Measurements from ENCODE around the gene HACD4. TPM values are rescaled to one million over a fixed set of nuclear protein-coding genes. Genes with fewer than 3 reads are reported as not detected.

The HACD4 gene
- total RNA-seq, 4 donors from 2014 or later, result 1.2 to 8.3 (median 2.0) TPM

GRCh38 chr9:21042466-21042865 is 11.0 kb upstream of the HACD4 start:
- Histone ChIP-seq H3K27me3 (no peaks in the 10 kb centered on the region), H3K27ac (no peak overlapping the region), H3K4me3 (no peak overlapping the region), H3K4me1 (no peaks in the 10 kb centered on the region), H3K9me3 (no peaks in the 10 kb centered on the region), H3K36me3 (no peaks in the 10 kb centered on the region)
- TF ChIP-seq POLR2A (IDR thresholded peaks at IDR 0.05) (no peak), CTCF (IDR thresholded peaks at IDR 0.05) (no peak)
- no peak for DNase-seq

- H3K27me3 ChIP-seq, result no peaks in the 10 kb centered on the region
- no peak overlapping the region for H3K27ac ChIP-seq
- no peak for DNase-seq
- no peak overlapping the region for H3K4me3 ChIP-seq
- no peaks in the 10 kb centered on the region for H3K9me3 ChIP-seq
- H3K36me3 ChIP-seq, result no peaks in the 10 kb centered on the region
- no peaks in the 10 kb centered on the region for H3K4me1 ChIP-seq
- no peak for TF ChIP-seq CTCF (IDR thresholded peaks at IDR 0.05)
- no peak for TF ChIP-seq POLR2A (IDR thresholded peaks at IDR 0.05)
Observed at GRCh38 chr9:21039302-21039701, 7.9 kb upstream of the HACD4 start.

- H3K4me3 ChIP-seq, result no peak overlapping the region
- DNase-seq, result no peak
- no peak for TF ChIP-seq CTCF (IDR thresholded peaks at IDR 0.05)
- TF ChIP-seq POLR2A (IDR thresholded peaks at IDR 0.05), result no peak
Observed at GRCh38 chr9:21037278-21037677, 5.8 kb upstream of the HACD4 start.

GRCh38 chr9:21031808-21032183 is 356 bp upstream of the HACD4 start:
- Histone ChIP-seq H3K27ac (peak overlapping the region; percentile 70 to 88 (median 80)), H3K4me1 (peaks cover 0 to 10% (median 0%) of the 10 kb centered on the region in 4 donors), H3K36me3 (no peaks in the 10 kb centered on the region), H3K4me3 (peak overlapping the region; percentile 58 to 79 (median 62)), H3K27me3 (no peaks in the 10 kb centered on the region), H3K9me3 (no peaks in the 10 kb centered on the region)
- DNase-seq, result no peak
- no peak for TF ChIP-seq CTCF (IDR thresholded peaks at IDR 0.05)
- no peak for TF ChIP-seq POLR2A (IDR thresholded peaks at IDR 0.05)

More at GRCh38 chr9:21037278-21037677, 5.8 kb upstream of the HACD4 start:
- H3K36me3 ChIP-seq, result no peaks in the 10 kb centered on the region
- no peaks in the 10 kb centered on the region for H3K27me3 ChIP-seq
- no peaks in the 10 kb centered on the region for H3K9me3 ChIP-seq
- H3K4me1 ChIP-seq, result no peaks in the 10 kb centered on the region
- H3K27ac ChIP-seq, result no peak overlapping the region

GRCh38 chr9:21030389-21031035 is 928 bp downstream of the HACD4 start:
- H3K27ac ChIP-seq, result peak overlapping the region; percentile 70 to 88 (median 80)
- H3K4me3 ChIP-seq, result peak overlapping the region; percentile 58 to 79 (median 62)
- H3K9me3 ChIP-seq, result no peaks in the 10 kb centered on the region
- no peak for TF ChIP-seq CTCF (IDR thresholded peaks at IDR 0.05)
- no peak for TF ChIP-seq POLR2A (IDR thresholded peaks at IDR 0.05)
- H3K36me3 ChIP-seq, result no peaks in the 10 kb centered on the region
- DNase-seq, result no peak
- H3K4me1 ChIP-seq, result peaks cover 0 to 10% (median 0%) of the 10 kb centered on the region in 4 donors
- H3K27me3 ChIP-seq, result no peaks in the 10 kb centered on the region

Measured in Peyer's patch (tissue), 4 donors.